Activated T-helper 1 cell treated with Interleukin-2 at 50 U/mL for 16 hours (primary cell): ENCODE measurements around the gene CCL20.
"Not testable (repeated sequence)": the region's sequence is repeated elsewhere in the genome, so short reads cannot be mapped to it uniquely, and the experiment has no call there.

Experiments
- DNase-seq: peaks from one replicate; pipeline ENCODE4 v3.0.0-alpha.2; 2020; ENCODE audit warnings: low read depth

The CCL20 gene

GRCh38 chr2:227834916-227835650 is 21.4 kb downstream of the CCL20 start:
- DNase-seq: no peak

DNA sequence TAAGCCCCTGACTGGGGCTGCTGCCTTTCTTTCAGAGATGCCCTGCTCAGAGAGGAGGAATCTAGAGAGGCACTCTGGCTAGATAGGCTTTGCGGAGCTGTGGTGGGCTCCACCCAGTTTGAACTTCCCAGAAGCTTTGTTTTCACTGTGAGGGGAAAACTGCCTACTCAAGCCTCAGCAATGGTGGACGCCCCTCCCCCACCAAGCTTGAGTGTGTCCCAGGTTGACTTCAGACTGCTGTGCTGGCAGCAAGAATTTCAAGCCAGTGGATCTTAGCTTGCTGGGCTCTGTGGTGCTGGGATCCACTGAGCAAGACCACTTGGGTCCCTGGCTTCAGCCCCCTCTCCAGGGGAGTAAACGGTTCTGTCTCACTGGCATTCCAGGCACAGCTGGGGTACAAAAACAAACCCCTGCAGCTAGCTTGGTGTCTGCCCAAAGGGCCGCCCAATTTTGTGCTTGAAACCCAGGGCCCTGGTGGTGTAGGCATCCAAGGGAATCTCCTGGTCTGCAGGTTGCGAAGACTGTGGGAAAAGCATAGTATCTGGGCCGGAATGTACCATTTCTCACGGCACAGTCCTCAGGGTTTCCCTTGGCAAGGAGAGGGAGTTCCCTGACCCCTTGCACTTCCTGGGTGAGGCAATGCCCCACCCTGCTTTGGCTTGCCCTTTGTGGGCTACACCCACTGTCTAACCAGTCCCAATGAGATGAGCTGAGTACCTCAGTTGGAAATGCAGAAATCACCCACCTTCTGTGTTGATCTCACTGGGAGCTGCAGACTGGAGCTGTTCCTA is 25.9 kb downstream of the CCL20 start:
- not testable (repeated sequence) for DNase-seq

GRCh38 chr2:227846831-227847230 is 33.2 kb downstream of the CCL20 start:
- DNase-seq: no peak

DNA sequence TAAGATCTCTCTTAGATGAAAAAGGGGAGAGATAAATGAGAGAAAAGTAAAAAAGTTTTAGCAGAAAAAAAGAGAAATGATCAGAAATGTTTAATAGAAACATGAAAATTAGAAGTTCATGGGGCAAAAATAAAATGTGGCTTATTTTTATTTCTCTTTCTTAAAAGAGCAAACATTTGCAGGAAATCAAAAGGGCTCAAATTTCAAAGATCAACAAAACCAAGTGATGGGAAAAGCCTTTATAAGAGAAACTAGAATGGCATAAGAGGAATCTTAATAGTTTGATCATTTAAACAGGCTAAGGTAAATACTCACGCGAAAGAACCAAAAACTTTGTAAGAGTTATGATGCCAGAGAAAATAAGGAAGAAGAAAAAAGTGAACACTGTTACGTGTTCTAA is 34.5 kb downstream of the CCL20 start:
- no peak for DNase-seq

DNA sequence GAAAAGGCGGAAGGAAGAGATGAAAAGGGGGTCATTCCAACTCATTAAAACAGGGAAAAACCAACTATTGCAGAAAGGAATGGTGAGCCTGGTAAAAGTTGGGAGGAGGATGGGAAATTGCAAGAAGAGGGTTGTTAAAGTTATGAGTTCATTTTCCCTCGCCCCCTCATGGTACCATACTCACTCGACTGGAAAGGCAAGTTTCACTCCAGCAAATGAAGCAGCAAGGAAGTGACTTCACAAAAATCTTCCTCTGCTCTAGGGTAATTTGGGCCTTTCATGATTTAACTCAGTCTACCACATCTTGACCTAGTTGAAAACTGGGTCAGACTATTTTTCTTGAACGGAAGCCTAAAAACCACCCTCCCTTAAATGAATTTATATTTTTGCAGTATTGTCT is 34.9 kb downstream of the CCL20 start:
- DNase-seq: no peak

- DNase-seq: no peak
Observed at GRCh38 chr2:227849906-227850305, 36.3 kb downstream of the CCL20 start.

DNA sequence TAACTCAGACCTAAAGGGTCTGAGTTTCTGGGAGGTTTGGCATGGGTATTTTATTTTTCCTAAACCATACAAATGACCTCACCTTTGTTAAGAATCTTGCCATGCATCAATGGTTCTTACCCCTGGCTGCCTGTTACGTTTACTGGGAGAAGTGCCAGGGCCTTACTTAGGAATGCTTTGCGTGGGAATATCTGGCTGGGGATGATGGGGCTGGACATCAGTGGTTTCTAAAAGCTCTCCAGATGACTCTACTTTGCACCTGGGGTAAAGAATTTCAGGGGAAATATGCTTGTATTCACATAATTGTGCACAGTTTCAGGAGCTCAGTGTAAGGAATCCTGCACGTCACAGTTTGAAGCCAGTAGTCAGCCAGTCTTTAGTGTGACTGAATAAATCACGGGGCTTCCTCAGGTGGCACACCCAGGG is 39.6 kb downstream of the CCL20 start:
- no peak for DNase-seq

GRCh38 chr2:227853765-227854271 is 40.2 kb downstream of the CCL20 start:
- no peak for DNase-seq

- no peak for DNase-seq
Observed at GRCh38 chr2:227855440-227855839, 41.8 kb downstream of the CCL20 start.

GRCh38 chr2:227856697-227857096 is 43.1 kb downstream of the CCL20 start:
- DNase-seq: no peak

DNA sequence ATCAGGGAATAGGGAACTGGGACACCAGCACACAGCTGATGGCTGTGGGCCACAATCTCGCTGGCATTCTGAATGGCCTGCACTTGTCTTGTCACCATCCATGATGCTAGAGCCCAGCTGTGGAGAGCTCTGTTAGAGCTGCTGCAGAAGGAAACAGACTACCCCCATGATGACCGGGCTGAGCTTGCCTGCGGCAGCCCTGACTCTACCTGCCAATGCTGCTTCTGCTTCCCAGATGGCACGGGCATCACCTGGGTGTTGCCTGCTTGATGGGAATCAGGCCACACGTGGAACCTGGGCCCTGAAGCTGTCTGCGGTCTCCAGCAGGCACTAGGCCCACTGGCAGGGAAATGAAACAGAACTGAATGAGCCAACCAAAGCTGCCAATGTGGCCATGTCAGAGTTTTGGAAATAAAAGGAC is 46.6 kb downstream of the CCL20 start:
- DNase-seq: no peak

- DNase-seq: no peak
Observed at GRCh38 chr2:227861011-227861410, 47.4 kb downstream of the CCL20 start.

DNA sequence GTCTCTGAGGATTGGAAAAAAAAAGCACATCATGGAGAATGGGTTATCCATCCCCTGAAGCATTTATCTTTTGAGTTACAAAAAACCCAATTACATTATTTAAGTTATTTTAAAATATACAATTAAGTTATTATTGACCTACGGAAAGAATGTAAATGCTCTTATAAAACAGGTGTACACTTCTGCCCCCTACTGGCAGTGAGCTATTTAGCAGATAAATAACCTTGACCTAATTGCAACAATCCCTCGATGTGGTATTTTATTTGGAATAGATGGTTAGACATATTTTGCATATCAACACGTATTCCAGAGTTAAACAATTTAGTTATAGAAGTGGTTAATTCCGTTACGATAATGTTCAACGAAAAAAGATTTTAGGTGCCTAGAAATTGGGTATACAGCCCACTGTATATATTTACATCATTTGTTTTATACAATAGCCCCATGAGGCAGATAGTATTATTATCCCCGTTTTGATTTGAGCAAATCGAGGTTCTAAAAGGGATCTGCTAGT is 48.6 kb downstream of the CCL20 start:
- DNase-seq: no peak

- DNase-seq: no peak
Observed at GRCh38 chr2:227862741-227863588, 49.3 kb downstream of the CCL20 start.

GRCh38 chr2:227864161-227864756 is 50.6 kb downstream of the CCL20 start:
- DNase-seq: no peak

DNA sequence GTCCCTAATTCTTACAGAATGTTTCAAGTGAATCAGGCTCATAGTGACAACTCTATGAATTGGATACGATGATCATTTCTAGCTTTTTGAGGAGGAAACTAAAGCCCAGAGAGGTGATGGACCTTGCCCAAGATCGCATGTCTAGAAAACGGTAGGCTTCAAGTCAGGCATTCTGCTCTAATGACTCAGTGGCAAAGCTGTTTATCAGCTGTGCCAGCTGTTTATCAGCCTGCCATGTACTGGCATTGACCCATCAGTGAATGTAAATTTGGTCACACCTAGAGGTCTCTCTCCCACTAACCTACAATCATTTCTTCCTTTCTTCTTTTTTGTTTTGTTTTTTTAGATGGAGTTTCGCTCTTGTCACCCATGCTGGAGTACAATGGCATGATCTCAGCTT is 51.6 kb downstream of the CCL20 start:
- DNase-seq: no peak
